Nephron (organoid): ENCODE results near the gene PPIG.
"Not testable (repeated sequence)": the region's sequence is repeated elsewhere in the genome, so short reads cannot be mapped to it uniquely, and the experiment has no call there.

Experiments
- H3K27ac Mint-ChIP-seq, 3 experiments: 2 replicates each; pipeline ENCODE4 v1.8.0; 2020; ENCODE audit warnings: mixed read lengths in 3 of 3, mild to moderate bottlenecking in 2 of 3, moderate library complexity in 1 of 3
- H3K27me3 Mint-ChIP-seq: 2 replicates; pipeline ENCODE4 v1.8.0; 2021; ENCODE audit warnings: low read depth, mild to moderate bottlenecking, moderate library complexity, mixed read lengths
- H3K36me3 Mint-ChIP-seq: 2 replicates; pipeline ENCODE4 v1.8.0; 2020; ENCODE audit warnings: low read depth, mixed read lengths
- H3K4me1 Mint-ChIP-seq: 2 replicates; pipeline ENCODE4 v1.8.0; 2020; ENCODE audit warnings: mixed read lengths
- H3K4me3 Mint-ChIP-seq, 3 experiments: 2 replicates each; pipeline ENCODE4 v1.8.0; 2020; ENCODE audit warnings: mild to moderate bottlenecking in 3 of 3, mixed read lengths in 3 of 3, moderate library complexity in 2 of 3
- H3K9me3 Mint-ChIP-seq: 2 replicates; pipeline ENCODE4 v1.8.0; 2020; ENCODE audit warnings: mixed read lengths
- TF ChIP-seq, protein P1 (sequence below), 3 experiments: fragments of 200-600 bp; sonication (generic); IDR thresholded peaks; one replicate each; pipeline ENCODE4 v1.5.0; 2021; ENCODE audit warnings: antibody characterized with exemption in 3 of 3; ENCODE audit not compliant: unreplicated experiment in 3 of 3

Gene PPIG

DNA sequence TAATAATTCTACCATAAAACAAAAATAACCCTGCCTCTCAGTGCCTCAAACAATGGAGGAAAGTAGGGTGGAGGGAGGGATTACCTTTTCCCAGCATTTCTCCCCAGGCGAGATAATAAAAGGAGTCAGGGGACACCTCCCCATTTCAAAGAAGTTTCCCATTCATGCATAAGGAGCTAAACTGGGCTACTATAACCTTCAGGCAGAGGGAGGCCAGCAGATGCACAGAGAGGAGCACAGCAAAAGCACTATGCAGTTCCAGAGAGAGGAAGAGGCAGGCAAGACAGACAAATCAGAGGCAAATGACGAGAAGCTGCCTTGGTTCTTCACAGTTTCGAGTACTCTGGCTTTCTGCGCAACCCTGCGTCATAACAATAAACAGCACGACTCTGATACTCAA lies 92.7 kb downstream of the PPIG start:
- no peaks in the 10 kb centered on the region for H3K36me3 Mint-ChIP-seq
- H3K27ac Mint-ChIP-seq = no peak overlapping the region
- TF ChIP-seq, protein P1, sequence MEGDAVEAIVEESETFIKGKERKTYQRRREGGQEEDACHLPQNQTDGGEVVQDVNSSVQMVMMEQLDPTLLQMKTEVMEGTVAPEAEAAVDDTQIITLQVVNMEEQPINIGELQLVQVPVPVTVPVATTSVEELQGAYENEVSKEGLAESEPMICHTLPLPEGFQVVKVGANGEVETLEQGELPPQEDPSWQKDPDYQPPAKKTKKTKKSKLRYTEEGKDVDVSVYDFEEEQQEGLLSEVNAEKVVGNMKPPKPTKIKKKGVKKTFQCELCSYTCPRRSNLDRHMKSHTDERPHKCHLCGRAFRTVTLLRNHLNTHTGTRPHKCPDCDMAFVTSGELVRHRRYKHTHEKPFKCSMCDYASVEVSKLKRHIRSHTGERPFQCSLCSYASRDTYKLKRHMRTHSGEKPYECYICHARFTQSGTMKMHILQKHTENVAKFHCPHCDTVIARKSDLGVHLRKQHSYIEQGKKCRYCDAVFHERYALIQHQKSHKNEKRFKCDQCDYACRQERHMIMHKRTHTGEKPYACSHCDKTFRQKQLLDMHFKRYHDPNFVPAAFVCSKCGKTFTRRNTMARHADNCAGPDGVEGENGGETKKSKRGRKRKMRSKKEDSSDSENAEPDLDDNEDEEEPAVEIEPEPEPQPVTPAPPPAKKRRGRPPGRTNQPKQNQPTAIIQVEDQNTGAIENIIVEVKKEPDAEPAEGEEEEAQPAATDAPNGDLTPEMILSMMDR (IDR thresholded peaks at IDR 0.05; ENCODE audit: unreplicated experiment in 3 of 3) = no peak
- no peaks in the 10 kb centered on the region for H3K4me1 Mint-ChIP-seq
- no peaks in the 10 kb centered on the region for H3K27me3 Mint-ChIP-seq
- no peak overlapping the region for H3K4me3 Mint-ChIP-seq
- H3K9me3 Mint-ChIP-seq = peaks cover 3% of the 10 kb centered on the region

DNA sequence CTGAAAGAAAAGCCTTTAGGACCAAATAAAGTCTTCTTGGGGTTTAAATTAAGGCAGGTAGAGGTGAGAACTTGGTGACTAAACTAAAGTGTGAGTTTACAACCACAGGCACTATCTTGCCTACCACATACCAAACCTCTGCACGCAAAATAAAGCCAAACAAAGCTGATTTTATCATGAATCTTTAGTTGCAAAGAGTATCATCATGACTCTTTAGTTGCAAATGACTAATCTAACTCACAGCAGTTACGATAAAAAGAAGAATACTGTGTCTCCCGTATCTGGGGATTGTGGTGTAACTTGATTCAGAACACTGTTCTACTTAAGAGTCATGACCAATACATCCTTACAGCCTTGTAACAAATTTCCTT lies 98.9 kb downstream of the PPIG start:
- no peaks in the 10 kb centered on the region for H3K4me1 Mint-ChIP-seq
- no peak overlapping the region for H3K27ac Mint-ChIP-seq
- TF ChIP-seq, protein P1 (IDR thresholded peaks at IDR 0.05; ENCODE audit: unreplicated experiment in 3 of 3) = no peak
- H3K27me3 Mint-ChIP-seq = no peaks in the 10 kb centered on the region
- peaks cover 7% of the 10 kb centered on the region for H3K36me3 Mint-ChIP-seq
- H3K9me3 Mint-ChIP-seq = peaks cover 8% of the 10 kb centered on the region
- no peak overlapping the region for H3K4me3 Mint-ChIP-seq

DNA sequence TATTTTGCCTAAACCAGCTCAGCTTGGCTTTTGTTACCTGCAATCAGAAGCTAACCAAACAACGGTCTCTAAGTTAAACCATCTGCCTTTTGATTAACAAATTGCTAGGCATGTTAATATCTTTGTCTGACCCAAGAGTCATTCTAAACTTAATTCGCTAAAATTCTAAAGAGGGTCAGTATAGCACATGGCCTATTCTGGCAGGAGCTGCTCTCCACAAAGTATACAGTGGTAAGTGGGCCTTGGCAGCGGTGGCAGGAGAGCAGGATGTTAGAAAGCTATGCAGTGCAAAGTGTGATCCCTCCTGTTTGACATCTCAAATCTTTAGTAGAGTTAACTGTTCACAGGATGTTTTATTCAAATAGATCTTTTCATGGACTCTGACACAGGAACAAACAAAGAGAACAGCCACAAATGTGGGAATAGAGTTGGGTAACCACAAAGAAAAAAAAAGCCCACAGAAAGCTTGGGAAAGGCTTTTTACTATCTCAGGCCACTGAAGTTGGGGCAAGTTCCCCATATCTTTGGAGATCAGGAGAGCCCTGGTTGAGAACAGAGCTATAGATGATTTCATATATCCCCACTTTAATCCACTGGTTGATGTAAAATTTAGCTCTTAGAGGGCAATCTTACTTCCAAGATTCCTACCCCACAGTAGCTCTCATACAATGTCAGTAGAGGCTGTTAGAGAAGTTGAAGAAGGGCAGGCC lies 99.4 kb downstream of the PPIG start:
- Mint-ChIP-seq H3K27ac (no peak overlapping the region), H3K4me3 (no peak overlapping the region), H3K4me1 (no peaks in the 10 kb centered on the region), H3K27me3 (no peaks in the 10 kb centered on the region), H3K9me3 (peaks cover 13% of the 10 kb centered on the region), H3K36me3 (peaks cover 12% of the 10 kb centered on the region)
- TF ChIP-seq, protein P1 (IDR thresholded peaks at IDR 0.05; ENCODE audit: unreplicated experiment in 3 of 3) = no peak

DNA sequence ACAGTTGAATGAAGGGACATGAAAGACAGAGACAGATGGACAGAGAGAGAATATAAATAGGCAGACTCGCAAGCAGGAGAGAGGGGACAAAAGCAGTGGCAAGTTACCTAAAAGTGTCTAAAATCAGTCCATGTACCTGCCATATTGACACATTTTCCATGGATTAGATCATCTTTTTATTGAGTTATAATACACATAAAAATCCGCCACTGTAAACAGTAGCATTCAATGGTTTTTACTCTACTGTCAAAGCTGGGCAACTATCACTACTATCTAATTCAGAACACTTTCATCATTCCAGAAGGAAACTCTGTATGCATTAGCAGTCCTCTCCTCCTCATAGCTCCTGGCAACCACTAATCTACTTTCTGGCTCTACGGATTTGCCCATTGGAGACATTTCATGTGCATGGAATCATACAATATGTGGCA lies 100.0 kb downstream of the PPIG start:
- Mint-ChIP-seq H3K27ac (no peak overlapping the region), H3K36me3 (peaks cover 16% of the 10 kb centered on the region), H3K4me3 (no peak overlapping the region), H3K27me3 (no peaks in the 10 kb centered on the region), H3K4me1 (no peaks in the 10 kb centered on the region), H3K9me3 (peaks cover 16% of the 10 kb centered on the region)
- TF ChIP-seq, protein P1 (IDR thresholded peaks at IDR 0.05; ENCODE audit: unreplicated experiment in 3 of 3) = no peak

DNA sequence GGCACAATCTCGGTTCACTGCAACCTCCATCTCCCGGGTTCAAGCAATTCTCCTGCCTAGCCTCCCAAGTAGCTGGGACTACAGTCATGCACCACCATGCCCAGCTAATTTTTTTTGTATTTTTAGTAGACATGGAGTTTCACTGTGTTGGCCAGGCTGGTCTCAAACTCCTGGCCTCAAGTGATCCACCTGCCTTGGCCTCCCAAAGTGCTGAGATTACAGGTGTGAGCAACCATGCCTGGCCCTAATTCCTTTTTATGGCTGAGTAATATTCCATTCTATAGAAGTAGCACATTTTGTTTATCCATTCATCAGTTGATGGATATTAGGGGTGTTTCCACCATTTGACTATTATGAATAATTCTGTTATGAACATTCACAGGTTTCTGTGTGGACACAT lies 100.6 kb downstream of the PPIG start:
- Mint-ChIP-seq H3K36me3 (peaks cover 16% of the 10 kb centered on the region), H3K9me3 (peaks cover 19% of the 10 kb centered on the region)
- not testable (repeated sequence) for H3K27ac Mint-ChIP-seq, H3K4me1 Mint-ChIP-seq, H3K27me3 Mint-ChIP-seq, H3K4me3 Mint-ChIP-seq

DNA sequence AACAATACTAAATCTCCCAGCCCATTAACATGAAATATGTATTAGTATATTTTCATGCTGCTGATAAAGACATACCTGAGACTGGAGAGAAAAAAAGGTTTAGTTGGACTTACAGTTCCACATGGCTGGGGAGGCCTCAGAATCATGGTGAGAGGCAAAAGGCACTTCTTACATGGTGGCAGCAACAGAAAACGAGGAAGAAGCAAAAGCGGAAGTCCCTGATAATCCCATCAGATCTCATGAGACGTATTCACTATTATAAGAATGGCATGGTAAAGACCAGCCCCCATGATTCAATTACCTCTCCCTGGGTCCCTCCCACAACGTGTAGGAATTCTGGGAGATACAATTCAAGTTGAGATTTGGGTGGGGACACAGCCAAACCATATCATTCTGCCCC lies 102.7 kb downstream of the PPIG start:
- not testable (repeated sequence) for H3K27ac Mint-ChIP-seq, H3K4me3 Mint-ChIP-seq, H3K27me3 Mint-ChIP-seq, H3K4me1 Mint-ChIP-seq
- Mint-ChIP-seq H3K36me3 (peaks cover 27% of the 10 kb centered on the region), H3K9me3 (peaks cover 26% of the 10 kb centered on the region)

DNA sequence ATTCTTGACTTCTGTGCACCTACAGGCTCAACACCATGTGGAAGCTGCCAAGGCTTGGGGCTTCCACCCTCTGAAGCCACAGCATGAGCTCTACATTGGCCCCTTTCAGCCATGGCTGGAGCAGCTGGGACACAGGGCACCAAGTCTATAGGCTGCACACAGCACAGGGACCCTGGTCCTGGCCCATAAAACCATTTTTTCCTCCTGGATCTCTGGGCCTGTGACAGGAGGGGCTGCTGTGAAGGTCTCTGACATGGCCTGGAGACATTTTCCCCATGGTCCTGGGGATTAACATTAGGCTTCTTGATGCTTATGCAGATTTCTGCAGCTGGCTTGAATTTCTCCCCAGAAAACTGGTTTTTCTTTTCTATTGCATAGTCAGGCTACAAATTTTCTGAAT lies 103.8 kb downstream of the PPIG start:
- Mint-ChIP-seq H3K9me3 (peaks cover 26% of the 10 kb centered on the region), H3K36me3 (peaks cover 27% of the 10 kb centered on the region)
- not testable (repeated sequence) for H3K4me1 Mint-ChIP-seq, H3K4me3 Mint-ChIP-seq, H3K27ac Mint-ChIP-seq, H3K27me3 Mint-ChIP-seq
